ENCODE measurements around the gene STK11. TPM values are rescaled to one million over a fixed set of nuclear protein-coding genes. Genes with fewer than 3 reads are reported as not detected.

The STK11 gene
- polyA plus RNA-seq, 1 experiment = 24.6 TPM

- no peak for TF ChIP-seq CTCF (IDR thresholded peaks at IDR 0.05; ENCODE audit: low read depth, low read length)
- Histone ChIP-seq H3K9me3 (ENCODE audit: control insufficient read depth, insufficient read depth, low read length) (peaks cover 12% of the 10 kb centered on the region; the same call in 1 of the 2 replicates), H3K27ac (ENCODE audit: low read depth, low read length) (peak overlapping the region; percentile 94), H3K27me3 (ENCODE audit: control insufficient read depth, insufficient read depth, low read length) (no peaks in the 10 kb centered on the region), H3K4me3 (ENCODE audit: low read depth, low read length) (peak overlapping the region; percentile 94)
- ChIA-PET CTCF (no interaction called here), POLR2A (interaction anchor here (0.8 to 7.1 kb wide), 3 partner anchors 14 to 26 kb away, joined by 4 to 241 read pairs (median 237); no protein-coding TSS in a partner anchor)
- no peak for DNase-seq (ENCODE audit: low read depth, low spot score)
These were observed 64.8 kb downstream of the STK11 start for GRCh38 chr19:1270213-1270853.

GRCh38 chr19:1270854-1271527, 65.4 kb downstream of the STK11 start:
- peak overlapping the region; percentile 94 for H3K27ac ChIP-seq (ENCODE audit: low read depth, low read length)
- DNase-seq (ENCODE audit: low read depth, low spot score) = no peak
- ChIA-PET POLR2A (interaction anchor here (1.5 kb wide), 1 partner anchor 27 kb away, joined by 5 read pairs; no protein-coding TSS in a partner anchor), CTCF (no interaction called here)
- peaks cover 12% of the 10 kb centered on the region; the same call in 1 of the 2 replicates for H3K9me3 ChIP-seq (ENCODE audit: control insufficient read depth, insufficient read depth, low read length)
- peak overlapping the region; percentile 94 for H3K4me3 ChIP-seq (ENCODE audit: low read depth, low read length)
- H3K27me3 ChIP-seq (ENCODE audit: control insufficient read depth, insufficient read depth, low read length) = no peaks in the 10 kb centered on the region
- TF ChIP-seq CTCF (IDR thresholded peaks at IDR 0.05; ENCODE audit: low read depth, low read length) = no peak

GRCh38 chr19:1271528-1272422, 66.2 kb downstream of the STK11 start:
- CTCF ChIA-PET = interaction anchor here (2.6 kb wide), 1 partner anchor 28 kb away, joined by 12 read pairs; no protein-coding TSS in a partner anchor
- Histone ChIP-seq H3K27ac (ENCODE audit: low read depth, low read length) (no peak overlapping the region), H3K9me3 (ENCODE audit: control insufficient read depth, insufficient read depth, low read length) (peaks cover 12% of the 10 kb centered on the region; the same call in 1 of the 2 replicates), H3K27me3 (ENCODE audit: control insufficient read depth, insufficient read depth, low read length) (no peaks in the 10 kb centered on the region), H3K4me3 (ENCODE audit: low read depth, low read length) (peak overlapping the region; percentile 5; the same call in 1 of the 2 replicates)
- no peak for TF ChIP-seq CTCF (IDR thresholded peaks at IDR 0.05; ENCODE audit: low read depth, low read length)
- no peak for DNase-seq (ENCODE audit: low read depth, low spot score)
- POLR2A ChIA-PET = interaction anchor here (0.6 to 2.5 kb wide), 4 partner anchors 8 to 1204 kb away, joined by 3 to 13 read pairs (median 6); partner anchors contain the start of gene GADD45B

GRCh38 chr19:1272423-1273262, 67.1 kb downstream of the STK11 start:
- no peak for DNase-seq (ENCODE audit: low read depth, low spot score)
- no peak overlapping the region for H3K27ac ChIP-seq (ENCODE audit: low read depth, low read length)
- no peak overlapping the region for H3K4me3 ChIP-seq (ENCODE audit: low read depth, low read length)
- ChIA-PET POLR2A (interaction anchor here (0.6 to 2.5 kb wide), 7 partner anchors 8 to 1203 kb away, joined by 3 to 13 read pairs (median 5); partner anchors contain the start of gene GADD45B), CTCF (interaction anchor here (1.0 to 2.6 kb wide), 2 partner anchors 29 to 159 kb away, joined by 3 to 12 read pairs; no protein-coding TSS in a partner anchor)
- no peak for TF ChIP-seq CTCF (IDR thresholded peaks at IDR 0.05; ENCODE audit: low read depth, low read length)
- H3K9me3 ChIP-seq (ENCODE audit: control insufficient read depth, insufficient read depth, low read length) = peaks cover 12% of the 10 kb centered on the region; the same call in 1 of the 2 replicates
- no peaks in the 10 kb centered on the region for H3K27me3 ChIP-seq (ENCODE audit: control insufficient read depth, insufficient read depth, low read length)
